ENCODE results near the gene VPS26A. TPM values are rescaled to one million over a fixed set of nuclear protein-coding genes. Genes with fewer than 3 reads are reported as not detected.

The VPS26A gene
- total RNA-seq, 1 donor from 2014 or later: 33.6 TPM

- Histone ChIP-seq H3K9me3 (no peaks in the 10 kb centered on the region), H3K4me1 (peaks cover 26% of the 10 kb centered on the region), H3K36me3 (peaks cover 0 to 6% of the 10 kb centered on the region in 2 donors), H3K27ac (no peak overlapping the region), H3K4me3 (no peak overlapping the region), H3K27me3 (no peaks in the 10 kb centered on the region)
- intact Hi-C loops (cut with DNase I): no loop called here
- DNase-seq (ENCODE audit: extremely low spot score in 2 of 2): no peak
- TF ChIP-seq POLR2A (IDR thresholded peaks at IDR 0.05): no peak
- no peak for TF ChIP-seq POLR2AphosphoS5 (IDR thresholded peaks at IDR 0.05; ENCODE audit: insufficient read depth in 1 of 2, low read depth in 1 of 2)
- no peak for TF ChIP-seq CTCF (IDR thresholded peaks at IDR 0.05)
Observed at GRCh38 chr10:69145864-69146263, 21.9 kb downstream of the VPS26A start.

- Histone ChIP-seq H3K27me3 (no peaks in the 10 kb centered on the region), H3K27ac (no peak overlapping the region), H3K36me3 (peaks cover 0 to 5% of the 10 kb centered on the region in 2 donors), H3K4me3 (no peak overlapping the region), H3K4me1 (peaks cover 26% of the 10 kb centered on the region), H3K9me3 (no peaks in the 10 kb centered on the region)
- DNase-seq (ENCODE audit: extremely low spot score in 2 of 2): no peak
- intact Hi-C loops (cut with DNase I): no loop called here
- TF ChIP-seq CTCF (IDR thresholded peaks at IDR 0.05) (no peak), POLR2A (IDR thresholded peaks at IDR 0.05) (no peak)
Observed at GRCh38 chr10:69146759-69147158, 22.8 kb downstream of the VPS26A start.

- intact Hi-C loops (cut with DNase I): no loop called here
- no peak for TF ChIP-seq CTCF (IDR thresholded peaks at IDR 0.05)
- TF ChIP-seq POLR2A (IDR thresholded peaks at IDR 0.05): no peak
- TF ChIP-seq POLR2AphosphoS5 (IDR thresholded peaks at IDR 0.05; ENCODE audit: insufficient read depth in 1 of 2, low read depth in 1 of 2): no peak
- H3K27me3 ChIP-seq: no peaks in the 10 kb centered on the region
- H3K4me1 ChIP-seq: peaks cover 8% of the 10 kb centered on the region
- no peak for DNase-seq (ENCODE audit: extremely low spot score in 2 of 2)
- H3K4me3 ChIP-seq: no peak overlapping the region
- no peaks in the 10 kb centered on the region for H3K9me3 ChIP-seq
- H3K36me3 ChIP-seq: no peaks in the 10 kb centered on the region
- no peak overlapping the region for H3K27ac ChIP-seq
Observed at GRCh38 chr10:69151984-69152383, 28.0 kb downstream of the VPS26A start.

- intact Hi-C loops (cut with DNase I): no loop called here
- no peak overlapping the region for H3K4me3 ChIP-seq
- TF ChIP-seq POLR2A (IDR thresholded peaks at IDR 0.05) (no peak), POLR2AphosphoS5 (IDR thresholded peaks at IDR 0.05; ENCODE audit: insufficient read depth in 1 of 2, low read depth in 1 of 2) (no peak), CTCF (IDR thresholded peaks at IDR 0.05) (no peak)
Observed at GRCh38 chr10:69153227-69153626, 29.2 kb downstream of the VPS26A start.

GRCh38 chr10:69160809-69161241 is 36.8 kb downstream of the VPS26A start:
- Histone ChIP-seq H3K27ac (no peak overlapping the region), H3K9me3 (no peaks in the 10 kb centered on the region), H3K27me3 (no peaks in the 10 kb centered on the region), H3K4me1 (no peaks in the 10 kb centered on the region), H3K36me3 (peaks cover 0 to 40% of the 10 kb centered on the region in 2 donors), H3K4me3 (no peak overlapping the region)
- TF ChIP-seq POLR2AphosphoS5 (IDR thresholded peaks at IDR 0.05; ENCODE audit: insufficient read depth in 1 of 2, low read depth in 1 of 2): no peak
- no peak for TF ChIP-seq CTCF (IDR thresholded peaks at IDR 0.05)
- TF ChIP-seq POLR2A (IDR thresholded peaks at IDR 0.05): no peak
- no peak for DNase-seq (ENCODE audit: extremely low spot score in 2 of 2)
- intact Hi-C loops (cut with DNase I): no loop called here

More at GRCh38 chr10:69153227-69153626, 29.2 kb downstream of the VPS26A start:
- H3K9me3 ChIP-seq: no peaks in the 10 kb centered on the region
- H3K36me3 ChIP-seq: peaks cover 0 to 9% of the 10 kb centered on the region in 2 donors
- no peak overlapping the region for H3K27ac ChIP-seq
- H3K27me3 ChIP-seq: no peaks in the 10 kb centered on the region
- DNase-seq (ENCODE audit: extremely low spot score in 2 of 2): no peak
- no peaks in the 10 kb centered on the region for H3K4me1 ChIP-seq

Measured in vagina (tissue), 2 donors.